ENCODE data around the gene SLC25A22. TPM values are rescaled to one million over a fixed set of nuclear protein-coding genes. Genes with fewer than 3 reads are reported as not detected.

SLC25A22 gene
- total RNA-seq, 2 donors from 2014 or later = 55.8 to 69.5 TPM

DNA sequence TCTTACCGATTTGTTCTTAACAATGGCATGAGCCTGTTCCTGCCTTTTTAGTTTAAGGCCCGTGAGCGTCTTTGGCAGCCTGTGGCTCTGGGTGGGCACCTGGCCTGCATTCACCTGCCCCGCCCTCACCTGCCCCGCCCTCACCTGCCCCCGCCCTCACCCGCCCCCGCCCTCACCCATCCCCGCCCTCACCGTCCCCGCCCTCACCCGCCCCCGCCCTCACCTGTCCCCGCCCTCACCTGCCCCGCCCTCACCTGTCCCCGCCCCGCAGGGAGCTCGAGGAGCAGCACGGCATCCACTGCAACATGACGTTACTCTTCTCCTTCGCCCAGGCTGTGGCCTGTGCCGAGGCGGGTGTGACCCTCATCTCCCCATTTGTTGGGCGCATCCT lies 35.0 kb downstream of the SLC25A22 start:
- ATAC-seq (peak; percentile 70), DNase-seq (peak in 2 of 4 donors; percentile 52 to 64)
- Histone ChIP-seq H3K4me3 (no peak overlapping the region), H3K4me1 (peaks cover 7% of the 10 kb centered on the region), H3K36me3 (replicated peaks in 1 of 2; ENCODE audit: insufficient read depth in 1 of 2, low read depth in 2 of 2) (peaks cover 0 to 27% of the 10 kb centered on the region in 2 donors), H3K9me3 (no peaks in the 10 kb centered on the region), H3K27me3 (no peaks in the 10 kb centered on the region), H3K27ac (peak overlapping the region in 1 of 4 donors; percentile 56)
- TF ChIP-seq POLR2A (IDR thresholded peaks at IDR 0.05) = no peak
- TF ChIP-seq, protein P1, sequence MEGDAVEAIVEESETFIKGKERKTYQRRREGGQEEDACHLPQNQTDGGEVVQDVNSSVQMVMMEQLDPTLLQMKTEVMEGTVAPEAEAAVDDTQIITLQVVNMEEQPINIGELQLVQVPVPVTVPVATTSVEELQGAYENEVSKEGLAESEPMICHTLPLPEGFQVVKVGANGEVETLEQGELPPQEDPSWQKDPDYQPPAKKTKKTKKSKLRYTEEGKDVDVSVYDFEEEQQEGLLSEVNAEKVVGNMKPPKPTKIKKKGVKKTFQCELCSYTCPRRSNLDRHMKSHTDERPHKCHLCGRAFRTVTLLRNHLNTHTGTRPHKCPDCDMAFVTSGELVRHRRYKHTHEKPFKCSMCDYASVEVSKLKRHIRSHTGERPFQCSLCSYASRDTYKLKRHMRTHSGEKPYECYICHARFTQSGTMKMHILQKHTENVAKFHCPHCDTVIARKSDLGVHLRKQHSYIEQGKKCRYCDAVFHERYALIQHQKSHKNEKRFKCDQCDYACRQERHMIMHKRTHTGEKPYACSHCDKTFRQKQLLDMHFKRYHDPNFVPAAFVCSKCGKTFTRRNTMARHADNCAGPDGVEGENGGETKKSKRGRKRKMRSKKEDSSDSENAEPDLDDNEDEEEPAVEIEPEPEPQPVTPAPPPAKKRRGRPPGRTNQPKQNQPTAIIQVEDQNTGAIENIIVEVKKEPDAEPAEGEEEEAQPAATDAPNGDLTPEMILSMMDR (IDR thresholded peaks at IDR 0.05) = no peak
- intact Hi-C loops (cut with DNase I) = no loop called here
- 53 to 63% methylated on average over 6 to 20 of the region's 24 CpGs for WGBS, 2 donors

DNA sequence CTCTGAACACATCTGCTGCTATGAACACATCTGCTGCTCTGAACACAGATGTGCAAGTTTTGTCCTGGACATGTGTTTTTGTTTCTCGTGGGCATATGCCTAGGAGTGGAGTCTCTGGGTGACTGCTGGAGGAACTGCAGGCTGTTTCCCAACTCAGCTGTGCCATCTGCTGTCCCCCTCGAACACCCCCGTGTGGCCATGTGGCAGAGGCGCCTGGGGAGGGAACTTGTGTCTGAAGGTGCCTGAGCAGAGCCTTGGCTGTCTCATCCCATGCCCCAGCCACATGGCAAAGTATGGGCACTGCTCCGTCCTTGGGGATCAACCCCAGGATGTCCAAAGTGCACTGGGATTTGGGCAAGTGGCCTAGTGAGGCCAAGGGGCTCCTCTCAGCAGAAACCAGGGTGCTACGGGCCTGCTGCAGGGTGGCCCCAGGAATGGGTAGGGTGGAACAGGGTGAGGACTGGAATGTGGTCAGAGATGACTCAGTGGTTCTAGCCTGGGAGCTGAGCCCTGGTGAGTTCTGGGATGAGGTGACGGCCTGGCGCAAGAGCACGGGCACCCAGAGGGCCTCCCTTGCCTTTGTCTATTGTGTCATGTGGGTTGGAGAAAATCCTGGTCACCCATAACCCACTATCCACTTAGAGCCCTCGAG lies 35.5 kb downstream of the SLC25A22 start:
- WGBS, 2 donors = 44 to 52% methylated on average over 8 to 10 of the region's 10 CpGs
- DNase-seq = peak in 2 of 4 donors; percentile 35 to 42
- intact Hi-C loops (cut with DNase I) = no loop called here

DNA sequence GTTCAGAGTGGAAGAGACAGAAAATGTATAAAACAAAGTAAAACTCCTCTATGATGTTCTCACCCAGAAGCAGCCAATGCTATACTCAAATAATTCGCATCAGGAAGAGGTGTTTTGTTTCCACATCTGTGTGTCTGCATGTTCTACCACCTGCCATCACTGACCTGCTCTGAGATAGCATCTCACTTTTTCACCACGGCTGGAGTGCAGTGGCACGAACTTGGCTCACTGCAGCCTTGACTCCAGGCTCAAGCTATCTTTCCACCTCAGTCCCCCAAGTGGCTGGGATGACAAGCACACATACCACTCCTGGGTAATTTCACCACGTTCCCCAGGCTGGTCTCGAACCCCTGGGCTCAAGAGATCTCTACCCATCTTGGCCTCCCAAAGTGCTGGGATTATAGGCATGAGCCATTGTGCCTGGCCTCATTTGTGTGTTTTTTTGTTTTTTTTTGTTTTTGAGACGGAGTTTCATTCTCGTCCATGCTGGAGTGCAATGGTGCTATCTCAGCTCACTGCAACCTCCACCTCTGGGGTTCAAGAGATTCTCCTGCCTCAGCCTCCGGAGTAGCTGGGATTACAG lies 36.5 kb downstream of the SLC25A22 start:
- Histone ChIP-seq H3K4me1 (peaks cover 7% of the 10 kb centered on the region), H3K9me3 (no peaks in the 10 kb centered on the region), H3K4me3 (no peak overlapping the region), H3K27ac (no peak overlapping the region), H3K36me3 (replicated peaks in 1 of 2; ENCODE audit: insufficient read depth in 1 of 2, low read depth in 2 of 2) (peaks cover 0 to 25% of the 10 kb centered on the region in 2 donors), H3K27me3 (no peaks in the 10 kb centered on the region)
- ATAC-seq = no peak
- no peak for TF ChIP-seq POLR2A (IDR thresholded peaks at IDR 0.05)
- TF ChIP-seq, protein P1 (IDR thresholded peaks at IDR 0.05) = no peak
- DNase-seq = no peak
- intact Hi-C loops (cut with DNase I) = no loop called here
- WGBS, 2 donors = 86 to 92% methylated on average over 8 of the region's 8 CpGs

More for the DNA sequence above, 35.5 kb downstream of the SLC25A22 start:
- peak; percentile 46 for ATAC-seq
- peaks cover 0 to 27% of the 10 kb centered on the region in 2 donors for H3K36me3 ChIP-seq (replicated peaks in 1 of 2; ENCODE audit: insufficient read depth in 1 of 2, low read depth in 2 of 2)
- H3K4me3 ChIP-seq = no peak overlapping the region
- no peaks in the 10 kb centered on the region for H3K9me3 ChIP-seq
- peak in 1 of 3 donors; percentile 11 for TF ChIP-seq POLR2A (IDR thresholded peaks at IDR 0.05)
- TF ChIP-seq, protein P1 (IDR thresholded peaks at IDR 0.05) = no peak
- no peaks in the 10 kb centered on the region for H3K27me3 ChIP-seq
- peak overlapping the region in 1 of 4 donors; percentile 37 for H3K27ac ChIP-seq
- peaks cover 7% of the 10 kb centered on the region for H3K4me1 ChIP-seq

DNA sequence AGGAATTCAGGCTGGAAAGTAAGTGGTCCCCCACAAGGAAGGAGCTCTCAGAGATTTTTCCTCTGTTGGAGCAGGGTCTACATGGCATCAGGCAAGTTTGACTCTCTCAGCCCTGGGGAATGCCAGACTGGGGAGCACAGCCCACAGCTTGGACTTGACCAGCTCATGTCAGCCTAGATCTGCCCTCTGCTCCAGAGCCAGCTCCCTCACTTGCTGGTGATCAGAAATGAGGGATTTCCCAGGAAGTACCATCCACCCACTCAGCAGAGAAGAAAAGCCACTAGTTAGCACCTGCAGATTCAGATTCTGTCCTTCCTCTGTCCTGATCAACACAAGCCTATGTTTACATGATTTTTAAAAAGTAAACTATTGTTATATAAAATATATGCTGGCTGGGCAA lies 37.8 kb downstream of the SLC25A22 start:
- H3K4me1 ChIP-seq = peaks cover 7% of the 10 kb centered on the region
- ATAC-seq = no peak
- H3K4me3 ChIP-seq = no peak overlapping the region
- peaks cover 0 to 25% of the 10 kb centered on the region in 2 donors for H3K36me3 ChIP-seq (replicated peaks in 1 of 2; ENCODE audit: insufficient read depth in 1 of 2, low read depth in 2 of 2)
- no peaks in the 10 kb centered on the region for H3K9me3 ChIP-seq
- H3K27ac ChIP-seq = no peak overlapping the region
- no peak for DNase-seq
- TF ChIP-seq, protein P1 (IDR thresholded peaks at IDR 0.05) = no peak
- no peak for TF ChIP-seq POLR2A (IDR thresholded peaks at IDR 0.05)
- no peaks in the 10 kb centered on the region for H3K27me3 ChIP-seq
- intact Hi-C loops (cut with DNase I) = no loop called here

All from body of pancreas (tissue), 4 donors.